A549 (cell line): Measurements from ENCODE around the gene ANKRD6. TPM values are rescaled to one million over a fixed set of nuclear protein-coding genes. Genes with fewer than 3 reads are reported as not detected.

Source experiments
- ATAC-seq, 2 experiments: fragments of 200-7000 bp in 1 of 2; fragments of >200 bp in 1 of 2; cut with Nextera tagmentation in 1 of 2; cut with Tn5 transposase in 1 of 2; 3 replicates each; pipeline versions ENCODE4 v1.8.0 to v1.9.1; 2018 to 2020; ENCODE audit warnings: mild to moderate bottlenecking in 1 of 2, moderate library complexity in 1 of 2
- CTCF ChIA-PET: fragments of 300-600 bp; sonication (Branson Sonifier 250); formaldehyde crosslinking; extraction: SDS; loops from one replicate; lab custom pipeline; 2021; ENCODE audit warnings: antibody characterized with exemption, inconsistent platforms; lab: Yijun Ruan, JAX
- POLR2A ChIA-PET: fragments of 350-600 bp; formaldehyde crosslinking; extraction: SDS; loops from one replicate; lab custom pipeline; 2021; ENCODE audit warnings: antibody characterized with exemption, inconsistent platforms; lab: Yijun Ruan, JAX
- DNase-seq, 2 experiments: peaks; one replicate each; pipeline versions ENCODE4 v3.0.0 to v3.0.0-alpha.2; 2011 to 2016; ENCODE audit warnings: low read depth in 1 of 2, low spot score in 1 of 2
- FAIRE-seq: peaks from 2 replicates; lab custom pipeline; 2011; peaks lifted over from hg19 to GRCh38; lab: Jason Lieb, UNC
- H3K27ac ChIP-seq, 2 experiments: fragments of >200 bp; sonication (Bioruptor Twin); formaldehyde crosslinking; 3 replicates each; pipeline ENCODE4 v1.5.1; 2016 to 2017
- H3K4me1 ChIP-seq: fragments of >200 bp; sonication (Bioruptor Twin); formaldehyde crosslinking; 3 replicates; pipeline ENCODE4 v1.6.1; 2016
- H3K4me2 ChIP-seq: fragments of >200 bp; sonication (Bioruptor Twin); formaldehyde crosslinking; 3 replicates; pipeline ENCODE4 v1.6.1; 2016
- H3K4me3 ChIP-seq: fragments of >200 bp; sonication (Bioruptor Twin); formaldehyde crosslinking; 3 replicates; pipeline ENCODE4 v1.5.1; 2016
- H3K9me3 ChIP-seq: fragments of >200 bp; sonication (Bioruptor Twin); formaldehyde crosslinking; 3 replicates; pipeline ENCODE4 v1.6.1; 2016
- BHLHE40 ChIP-seq: IDR thresholded peaks from 2 replicates; pipeline ENCODE4 v1.6.1; 2012; ENCODE audit warnings: low read depth, low read length, inconsistent platforms
- ESRRA ChIP-seq: fragments of 150-350 bp; IDR thresholded peaks from 2 replicates; pipeline ENCODE4 v1.6.1; 2014; ENCODE audit warnings: mild to moderate bottlenecking, low read length, borderline replicate concordance
- GATA3 ChIP-seq: IDR thresholded peaks from 2 replicates; pipeline ENCODE4 v1.6.1; 2012; ENCODE audit warnings: borderline replicate concordance
- NR3C1 ChIP-seq: fragments of >200 bp; sonication (Bioruptor Twin); formaldehyde crosslinking; IDR thresholded peaks from 3 replicates; pipeline ENCODE4 v1.6.1; 2017
- RCOR1 ChIP-seq: fragments of 150-350 bp; IDR thresholded peaks from 2 replicates; pipeline ENCODE4 v1.6.1; 2014; ENCODE audit warnings: antibody characterized with exemption, low read length, low read depth
- RNF2 ChIP-seq: fragments of 200-600 bp; sonication (generic); IDR thresholded peaks from 2 replicates; pipeline ENCODE4 v1.6.1; 2016; ENCODE audit warnings: low read depth, mild to moderate bottlenecking, antibody characterized with exemption, moderate library complexity, borderline replicate concordance
- TFCP2L1 ChIP-seq: fragments of 250-450 bp; sonication (Bioruptor Pico); IDR thresholded peaks from 2 replicates; pipeline ENCODE4 v1.5.0; 2021; ENCODE audit warnings: mild to moderate bottlenecking
- ZC3H11A ChIP-seq: fragments of 450-650 bp; IDR thresholded peaks from 2 replicates; pipeline ENCODE4 v1.6.1; 2014; ENCODE audit warnings: antibody characterized with exemption, mild to moderate bottlenecking
- ZFP36 ChIP-seq: fragments of 450-650 bp; IDR thresholded peaks from 2 replicates; pipeline ENCODE4 v1.6.1; 2014; ENCODE audit warnings: borderline replicate concordance; ENCODE audit not compliant: partially characterized antibody
- ZNF302 ChIP-seq: fragments of 250-450 bp; sonication (Bioruptor Pico); IDR thresholded peaks from 2 replicates; pipeline ENCODE4 v1.9.0; 2021; ENCODE audit warnings: inconsistent platforms, mild to moderate bottlenecking, moderate library complexity
- WGBS: methylation state at CpG from one replicate; pipeline ENCODE4 v1.1.6; 2017; ENCODE audit errors: missing lambda C conversion rate; 5-methylcytosine and 5-hydroxymethylcytosine counted together
- polyA plus RNA-seq, 4 experiments: library from polyadenylated mRNA; depleted of rRNA in 3 of 4; stranded (reverse); fragments of >200 nt; fragmentation: RNase III in 1 of 4; extraction: RNeasy Plus Mini Kit Qiagen cat#74134 plus additional on column Dnase treatment in 1 of 4; gene quantifications; 2 replicates in 3 of 4; 3 replicates in 1 of 4; pipeline ENCODE4 v1.2.3, GENCODE V29; 2011 to 2017
- TF ChIP-seq, protein P1 (sequence below): fragments of 200-600 bp; sonication (generic); IDR thresholded peaks from 2 replicates; pipeline ENCODE4 v1.6.1; 2016; ENCODE audit warnings: antibody characterized with exemption, mild to moderate bottlenecking, moderate library complexity
- TF ChIP-seq, protein P2 (sequence below): fragments of 250-450 bp; sonication (Bioruptor Pico); IDR thresholded peaks from 2 replicates; pipeline ENCODE4 v1.5.0; 2021; ENCODE audit warnings: mild to moderate bottlenecking, moderate library complexity, borderline replicate concordance
- TF ChIP-seq, protein P3 (sequence below): fragments of >200 bp; sonication (Bioruptor Twin); formaldehyde crosslinking; IDR thresholded peaks from 3 replicates; pipeline ENCODE4 v1.6.1; 2016
- TF ChIP-seq, protein P4 (sequence below): fragments of 450-650 bp; IDR thresholded peaks from 2 replicates; pipeline ENCODE4 v1.6.1; 2014; ENCODE audit warnings: antibody characterized with exemption

The ANKRD6 gene
- polyA plus RNA-seq, 2 of the 4 experiments (the other 2 are of a cell fraction): 2.2 to 3.6 TPM

DNA sequence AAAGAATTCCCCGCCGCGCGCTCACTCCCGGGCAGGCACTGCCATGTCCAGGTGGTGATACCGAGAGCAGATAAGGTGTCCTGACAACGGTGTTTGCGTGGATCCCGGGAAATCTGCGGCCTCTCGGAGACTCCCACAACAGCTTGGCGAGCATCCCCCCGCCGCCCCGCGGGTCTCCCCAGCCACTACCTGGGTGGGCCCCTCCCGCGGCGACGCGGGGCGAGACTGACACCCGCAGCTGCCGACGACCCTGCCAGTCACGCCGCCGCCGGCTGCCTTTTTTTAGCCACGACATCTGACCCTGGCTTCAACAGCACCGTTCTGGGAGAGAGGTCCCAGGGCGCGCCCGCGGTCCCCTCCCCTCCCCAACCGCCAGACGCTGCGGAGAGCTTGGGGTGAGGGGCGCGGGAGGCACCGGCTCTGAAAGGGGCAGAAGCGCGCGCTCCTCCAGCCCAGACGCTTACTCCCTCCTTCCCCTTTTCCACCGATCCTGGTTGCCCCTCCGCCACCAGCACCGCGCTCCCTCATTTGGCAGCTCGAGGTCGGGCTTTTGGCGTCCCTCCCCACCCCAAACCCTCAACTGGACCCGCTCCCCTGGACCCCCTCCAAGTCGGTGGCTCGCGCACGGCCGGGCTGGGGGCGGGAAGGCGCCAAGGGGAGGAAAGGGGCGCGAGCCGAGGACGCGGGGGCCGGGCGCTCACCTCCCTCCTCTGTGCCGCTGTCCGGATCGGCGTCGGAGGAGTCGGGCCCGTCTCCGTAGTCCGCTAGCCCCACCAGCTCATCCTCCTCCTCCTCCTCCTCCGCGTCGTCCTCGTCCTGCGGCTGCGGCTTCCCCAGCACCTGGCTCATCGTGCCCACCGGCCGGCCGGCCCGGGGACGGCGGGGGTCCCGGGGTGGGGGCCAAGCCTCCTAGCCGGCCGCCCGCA, 21.5 kb upstream of the ANKRD6 start:
- H3K4me1 ChIP-seq: 0 out of 3 replicates have a peak, but pooled peaks cover 3% of the 10 kb centered on the region
- ChIA-PET CTCF (no interaction called here), POLR2A (interaction anchor here (0.6 kb wide), 1 partner anchor 227 kb away, joined by 3 read pairs; the partner anchor contains the start of gene LYRM2)
- peak overlapping the region; percentile 99 for H3K4me2 ChIP-seq
- FAIRE-seq (no peak), ATAC-seq (peak; percentile 84), DNase-seq (no peak)
- WGBS: 46% methylated on average over 13 of the region's 93 CpGs
- peak overlapping the region; percentile 95 for H3K4me3 ChIP-seq
- no peaks in the 10 kb centered on the region; the same call in 2 of the 3 replicates for H3K9me3 ChIP-seq
- peak overlapping the region; percentile 66 to 80; a peak in 5 of 6 replicates for H3K27ac ChIP-seq
- TF ChIP-seq GATA3: no peak
- no peak for TF ChIP-seq TFCP2L1 (CRISPR knock-in tag)
- no peak for TF ChIP-seq BHLHE40
- no peak; the same call in 1 of the 2 replicates for TF ChIP-seq RNF2
- TF ChIP-seq, protein P1, sequence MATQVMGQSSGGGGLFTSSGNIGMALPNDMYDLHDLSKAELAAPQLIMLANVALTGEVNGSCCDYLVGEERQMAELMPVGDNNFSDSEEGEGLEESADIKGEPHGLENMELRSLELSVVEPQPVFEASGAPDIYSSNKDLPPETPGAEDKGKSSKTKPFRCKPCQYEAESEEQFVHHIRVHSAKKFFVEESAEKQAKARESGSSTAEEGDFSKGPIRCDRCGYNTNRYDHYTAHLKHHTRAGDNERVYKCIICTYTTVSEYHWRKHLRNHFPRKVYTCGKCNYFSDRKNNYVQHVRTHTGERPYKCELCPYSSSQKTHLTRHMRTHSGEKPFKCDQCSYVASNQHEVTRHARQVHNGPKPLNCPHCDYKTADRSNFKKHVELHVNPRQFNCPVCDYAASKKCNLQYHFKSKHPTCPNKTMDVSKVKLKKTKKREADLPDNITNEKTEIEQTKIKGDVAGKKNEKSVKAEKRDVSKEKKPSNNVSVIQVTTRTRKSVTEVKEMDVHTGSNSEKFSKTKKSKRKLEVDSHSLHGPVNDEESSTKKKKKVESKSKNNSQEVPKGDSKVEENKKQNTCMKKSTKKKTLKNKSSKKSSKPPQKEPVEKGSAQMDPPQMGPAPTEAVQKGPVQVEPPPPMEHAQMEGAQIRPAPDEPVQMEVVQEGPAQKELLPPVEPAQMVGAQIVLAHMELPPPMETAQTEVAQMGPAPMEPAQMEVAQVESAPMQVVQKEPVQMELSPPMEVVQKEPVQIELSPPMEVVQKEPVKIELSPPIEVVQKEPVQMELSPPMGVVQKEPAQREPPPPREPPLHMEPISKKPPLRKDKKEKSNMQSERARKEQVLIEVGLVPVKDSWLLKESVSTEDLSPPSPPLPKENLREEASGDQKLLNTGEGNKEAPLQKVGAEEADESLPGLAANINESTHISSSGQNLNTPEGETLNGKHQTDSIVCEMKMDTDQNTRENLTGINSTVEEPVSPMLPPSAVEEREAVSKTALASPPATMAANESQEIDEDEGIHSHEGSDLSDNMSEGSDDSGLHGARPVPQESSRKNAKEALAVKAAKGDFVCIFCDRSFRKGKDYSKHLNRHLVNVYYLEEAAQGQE: no peak
- no peak for TF ChIP-seq NR3C1
- TF ChIP-seq, protein P2, sequence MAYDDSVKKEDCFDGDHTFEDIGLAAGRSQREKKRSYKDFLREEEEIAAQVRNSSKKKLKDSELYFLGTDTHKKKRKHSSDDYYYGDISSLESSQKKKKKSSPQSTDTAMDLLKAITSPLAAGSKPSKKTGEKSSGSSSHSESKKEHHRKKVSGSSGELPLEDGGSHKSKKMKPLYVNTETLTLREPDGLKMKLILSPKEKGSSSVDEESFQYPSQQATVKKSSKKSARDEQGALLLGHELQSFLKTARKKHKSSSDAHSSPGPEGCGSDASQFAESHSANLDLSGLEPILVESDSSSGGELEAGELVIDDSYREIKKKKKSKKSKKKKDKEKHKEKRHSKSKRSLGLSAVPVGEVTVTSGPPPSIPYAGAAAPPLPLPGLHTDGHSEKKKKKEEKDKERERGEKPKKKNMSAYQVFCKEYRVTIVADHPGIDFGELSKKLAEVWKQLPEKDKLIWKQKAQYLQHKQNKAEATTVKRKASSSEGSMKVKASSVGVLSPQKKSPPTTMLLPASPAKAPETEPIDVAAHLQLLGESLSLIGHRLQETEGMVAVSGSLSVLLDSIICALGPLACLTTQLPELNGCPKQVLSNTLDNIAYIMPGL (CRISPR knock-in tag): no peak
- no peak for TF ChIP-seq ZFP36
- TF ChIP-seq ZC3H11A: no peak
- TF ChIP-seq ESRRA: no peak
- TF ChIP-seq, protein P3, sequence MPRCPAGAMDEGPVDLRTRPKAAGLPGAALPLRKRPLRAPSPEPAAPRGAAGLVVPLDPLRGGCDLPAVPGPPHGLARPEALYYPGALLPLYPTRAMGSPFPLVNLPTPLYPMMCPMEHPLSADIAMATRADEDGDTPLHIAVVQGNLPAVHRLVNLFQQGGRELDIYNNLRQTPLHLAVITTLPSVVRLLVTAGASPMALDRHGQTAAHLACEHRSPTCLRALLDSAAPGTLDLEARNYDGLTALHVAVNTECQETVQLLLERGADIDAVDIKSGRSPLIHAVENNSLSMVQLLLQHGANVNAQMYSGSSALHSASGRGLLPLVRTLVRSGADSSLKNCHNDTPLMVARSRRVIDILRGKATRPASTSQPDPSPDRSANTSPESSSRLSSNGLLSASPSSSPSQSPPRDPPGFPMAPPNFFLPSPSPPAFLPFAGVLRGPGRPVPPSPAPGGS: no peak
- TF ChIP-seq RCOR1: no peak
- no peak for TF ChIP-seq ZNF302 (CRISPR knock-in tag)
- TF ChIP-seq, protein P4, sequence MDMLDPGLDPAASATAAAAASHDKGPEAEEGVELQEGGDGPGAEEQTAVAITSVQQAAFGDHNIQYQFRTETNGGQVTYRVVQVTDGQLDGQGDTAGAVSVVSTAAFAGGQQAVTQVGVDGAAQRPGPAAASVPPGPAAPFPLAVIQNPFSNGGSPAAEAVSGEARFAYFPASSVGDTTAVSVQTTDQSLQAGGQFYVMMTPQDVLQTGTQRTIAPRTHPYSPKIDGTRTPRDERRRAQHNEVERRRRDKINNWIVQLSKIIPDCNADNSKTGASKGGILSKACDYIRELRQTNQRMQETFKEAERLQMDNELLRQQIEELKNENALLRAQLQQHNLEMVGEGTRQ: no peak
